HG02973 (cell line): Measurements from ENCODE around the gene TCF7.

Experiments used
- ATAC-seq: cut with Tn5 transposase; IDR thresholded peaks from one replicate; pipeline ENCODE4 v1.9.1; 2021; ENCODE audit warnings: moderate library complexity; ENCODE audit not compliant: unreplicated experiment

Gene TCF7

DNA sequence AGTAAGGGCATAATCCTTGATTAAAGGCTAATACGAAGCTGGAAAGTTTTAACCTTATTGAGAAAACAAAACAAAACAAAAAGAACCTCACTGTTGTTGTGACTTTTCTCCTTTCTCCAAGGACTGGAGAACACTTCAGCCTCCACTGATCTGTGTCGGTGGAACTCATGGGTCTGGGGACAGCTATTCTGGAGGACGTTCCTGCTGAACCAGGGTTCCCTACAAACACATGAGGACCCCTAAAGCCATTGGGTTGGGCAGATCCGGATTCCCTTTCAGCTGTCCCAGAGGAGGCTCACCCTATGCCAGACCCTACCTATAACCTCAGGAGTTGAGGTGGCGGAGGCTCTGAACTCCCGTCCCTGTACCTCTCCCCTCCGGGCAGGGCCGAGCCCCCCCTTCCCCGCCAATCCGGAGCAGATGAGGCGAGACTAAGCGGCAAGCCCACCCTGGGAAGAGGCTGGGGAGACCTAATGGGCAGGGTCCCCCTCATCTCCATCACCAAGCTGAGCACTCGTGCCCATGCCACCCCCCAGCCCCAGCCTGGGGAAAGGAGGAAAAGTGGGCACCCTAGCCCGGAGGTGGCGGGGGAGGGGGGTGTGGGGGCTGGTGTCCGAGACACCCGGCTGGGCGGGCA lies 1.6 kb upstream of the TCF7 start:
- no peak for ATAC-seq

DNA sequence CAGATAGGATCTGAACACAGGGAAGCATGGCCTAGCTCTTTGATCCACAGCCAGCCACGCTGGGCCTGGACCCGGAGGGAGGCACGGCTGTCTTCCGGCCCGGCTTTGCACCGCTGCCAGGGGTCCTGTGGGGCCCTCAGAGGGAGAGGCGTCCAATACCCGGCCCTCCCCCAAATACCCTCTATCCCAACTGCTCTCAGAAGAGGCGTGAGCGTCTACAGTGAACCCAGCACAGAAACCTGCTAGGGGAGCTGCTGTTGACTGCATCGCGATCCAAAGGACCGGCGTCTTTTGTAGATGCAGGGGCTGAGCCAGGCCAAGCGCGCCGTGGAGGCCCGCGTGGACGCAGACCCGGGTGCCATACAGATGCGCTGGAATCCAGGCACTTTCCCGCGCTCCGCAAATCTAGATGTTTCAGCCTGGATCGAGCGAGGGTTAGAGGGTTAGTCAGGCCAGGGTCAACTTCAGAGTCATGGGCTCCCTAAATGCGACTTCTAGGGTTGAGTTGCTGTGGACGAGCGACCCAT lies 1.1 kb upstream of the TCF7 start:
- no peak for ATAC-seq

DNA sequence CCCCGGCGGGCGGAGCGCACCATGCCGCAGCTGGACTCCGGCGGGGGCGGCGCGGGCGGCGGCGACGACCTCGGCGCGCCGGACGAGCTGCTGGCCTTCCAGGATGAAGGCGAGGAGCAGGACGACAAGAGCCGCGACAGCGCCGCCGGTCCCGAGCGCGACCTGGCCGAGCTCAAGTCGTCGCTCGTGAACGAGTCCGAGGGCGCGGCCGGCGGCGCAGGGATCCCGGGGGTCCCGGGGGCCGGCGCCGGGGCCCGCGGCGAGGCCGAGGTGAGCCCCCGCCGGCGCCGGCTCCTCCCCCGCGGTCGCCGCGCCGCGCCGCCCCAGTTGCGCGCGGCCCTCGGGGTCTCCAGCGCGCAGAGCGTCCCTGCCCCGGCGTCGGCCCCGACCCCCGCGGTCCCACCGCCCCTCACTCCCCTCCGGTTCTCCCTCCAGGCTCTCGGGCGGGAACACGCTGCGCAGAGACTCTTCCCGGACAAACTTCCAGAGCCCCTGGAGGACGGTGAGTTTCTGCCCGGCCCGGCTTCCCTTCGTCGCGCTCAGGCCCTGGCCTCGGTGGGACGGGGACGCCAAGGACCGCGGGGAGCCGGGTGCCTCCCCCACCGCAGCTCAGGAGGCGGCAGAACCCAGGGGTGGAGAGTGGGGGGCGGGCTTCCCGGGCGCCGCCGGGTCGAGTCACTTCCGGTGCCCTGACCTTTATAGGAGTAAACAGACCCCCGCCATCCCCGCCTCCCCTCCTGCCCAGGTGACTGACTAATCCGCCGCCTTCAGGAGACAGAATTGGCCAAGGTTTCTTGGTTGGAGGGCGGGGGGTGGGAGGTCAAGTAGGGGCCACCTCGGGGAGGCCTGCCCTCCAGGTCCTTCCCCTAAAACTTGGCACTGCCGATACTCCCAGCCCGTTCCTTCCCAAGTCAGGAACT lies 665 bp downstream of the TCF7 start:
- ATAC-seq = no peak

DNA sequence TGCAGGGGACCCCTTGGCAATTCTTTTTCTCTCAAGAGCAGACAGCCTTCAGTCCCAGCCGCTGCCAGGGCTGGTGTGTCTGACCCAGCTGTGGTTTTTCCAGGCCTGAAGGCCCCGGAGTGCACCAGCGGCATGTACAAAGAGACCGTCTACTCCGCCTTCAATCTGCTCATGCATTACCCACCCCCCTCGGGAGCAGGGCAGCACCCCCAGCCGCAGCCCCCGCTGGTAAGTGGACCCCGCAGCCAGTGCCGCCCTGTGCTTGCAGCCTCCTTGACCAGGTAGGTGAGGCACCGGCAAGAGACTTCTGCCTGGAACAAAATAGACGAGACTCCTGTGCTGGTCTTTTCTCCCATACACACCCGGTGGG lies 1.3 kb downstream of the TCF7 start:
- no peak for ATAC-seq

DNA sequence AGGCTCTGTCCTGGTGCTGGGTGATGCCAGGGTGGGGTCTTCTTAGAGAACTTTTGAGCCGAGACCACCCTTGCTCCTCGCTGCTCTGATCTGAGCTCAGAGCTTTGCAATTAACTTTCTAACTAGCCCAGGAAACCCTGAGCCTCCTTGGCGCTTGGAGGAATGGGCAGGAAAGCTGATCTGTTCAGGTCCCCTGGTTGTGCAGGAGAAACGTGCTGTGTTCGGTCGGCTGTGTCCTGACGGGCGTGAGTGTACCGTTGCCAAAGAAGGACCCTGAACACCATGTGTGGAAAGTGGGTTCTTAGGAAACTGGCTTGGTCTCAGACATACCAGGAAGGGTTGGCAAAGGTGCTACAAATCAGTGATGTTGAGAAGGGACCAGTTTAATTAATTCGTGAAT lies 1.8 kb downstream of the TCF7 start:
- ATAC-seq = no peak

DNA sequence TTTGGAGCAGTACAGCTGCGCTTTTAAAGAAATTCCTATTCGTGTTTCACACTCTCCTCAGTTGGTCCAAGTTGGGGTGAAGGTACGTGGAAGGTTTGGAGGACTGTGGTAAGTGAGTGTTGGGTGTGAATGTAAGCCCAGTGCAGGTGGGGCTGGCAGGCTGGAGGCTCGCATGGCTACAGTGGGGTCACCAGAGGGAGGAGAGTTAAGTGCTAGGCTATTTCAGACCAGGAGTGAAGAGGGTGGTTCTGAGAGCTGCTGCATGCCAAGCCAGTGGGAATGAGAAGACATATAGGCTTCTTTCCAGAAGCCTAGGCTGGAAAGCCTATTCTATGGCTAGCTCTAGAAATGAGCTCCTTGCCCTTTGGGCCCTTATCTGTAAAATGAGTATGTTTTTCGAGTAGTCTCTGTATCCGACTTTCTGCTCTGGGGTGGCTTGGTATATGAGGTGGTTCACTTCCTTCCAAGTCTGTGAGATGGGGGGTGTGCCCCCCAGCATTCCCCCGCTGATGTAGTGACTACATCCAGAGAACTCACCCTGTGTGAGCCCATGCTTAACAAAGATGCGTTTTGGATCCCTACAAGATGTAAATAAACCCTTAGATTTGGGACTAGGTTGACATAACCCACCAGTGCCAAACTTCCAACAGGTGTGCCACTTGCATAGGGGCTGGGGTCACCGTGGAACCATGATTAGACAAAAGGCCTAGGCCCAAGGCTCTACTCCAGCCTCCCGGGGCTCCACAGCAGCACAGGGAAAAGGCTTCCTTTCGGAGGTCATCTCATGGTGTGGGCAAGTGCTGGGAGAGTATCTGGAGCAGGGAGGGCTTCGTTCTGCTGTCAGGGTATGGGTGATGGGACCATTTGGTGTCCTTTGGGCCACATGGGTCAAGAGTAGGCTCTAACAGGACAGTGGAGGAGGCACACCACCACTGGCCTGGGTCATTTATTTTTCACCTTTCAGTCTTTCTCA lies 2.6 kb downstream of the TCF7 start:
- ATAC-seq = no peak

DNA sequence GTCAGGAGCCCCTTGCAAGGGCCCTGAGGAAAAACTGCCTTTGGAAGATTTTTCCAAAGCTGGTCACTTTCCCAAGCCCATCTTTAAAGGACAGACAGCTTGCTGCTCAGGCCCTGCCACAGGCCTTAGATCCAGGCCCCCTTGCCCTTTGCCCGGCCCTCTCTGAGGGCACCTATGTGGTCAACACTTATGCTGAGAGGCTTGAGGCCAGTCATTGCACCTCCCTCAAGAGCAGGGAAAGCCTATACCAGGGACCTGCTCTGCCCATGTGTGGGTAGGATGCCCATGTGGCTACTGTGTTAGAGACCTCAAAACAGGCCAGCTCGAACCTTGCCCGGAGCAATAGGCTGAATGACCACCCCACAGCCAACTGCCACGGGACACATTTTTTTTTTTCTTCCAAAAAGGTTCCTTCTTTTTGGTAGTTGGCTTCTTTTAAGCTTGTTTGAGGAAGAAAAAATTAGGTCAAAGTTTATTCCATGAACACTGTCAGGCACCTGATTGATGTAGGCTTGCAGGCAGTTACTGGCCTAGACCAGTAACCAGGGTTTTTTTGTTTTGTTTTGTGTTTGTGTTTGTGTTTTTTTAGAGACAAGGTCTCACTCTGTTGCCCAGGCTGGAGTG lies 3.8 kb downstream of the TCF7 start:
- ATAC-seq = no peak

DNA sequence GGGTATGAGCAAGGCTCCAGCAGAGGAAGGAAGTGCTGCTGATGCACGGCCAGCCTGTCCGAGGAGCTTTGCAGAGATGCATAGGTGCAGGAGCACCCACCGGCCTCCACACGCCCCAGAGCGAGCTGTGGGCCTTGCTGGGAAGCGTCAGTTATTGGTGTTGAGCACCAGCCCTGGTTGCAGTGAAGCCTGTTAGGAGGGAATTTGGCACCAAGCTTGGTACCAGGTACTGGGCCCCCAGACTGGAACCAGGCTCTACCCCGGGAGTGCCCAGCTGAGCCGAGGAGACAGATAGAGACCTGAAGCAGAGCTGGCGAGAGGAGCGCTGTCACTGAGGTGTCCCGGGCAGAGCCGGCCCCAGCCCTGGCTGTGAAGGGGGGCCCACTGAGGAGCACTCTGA lies 5.2 kb downstream of the TCF7 start:
- ATAC-seq = no peak

DNA sequence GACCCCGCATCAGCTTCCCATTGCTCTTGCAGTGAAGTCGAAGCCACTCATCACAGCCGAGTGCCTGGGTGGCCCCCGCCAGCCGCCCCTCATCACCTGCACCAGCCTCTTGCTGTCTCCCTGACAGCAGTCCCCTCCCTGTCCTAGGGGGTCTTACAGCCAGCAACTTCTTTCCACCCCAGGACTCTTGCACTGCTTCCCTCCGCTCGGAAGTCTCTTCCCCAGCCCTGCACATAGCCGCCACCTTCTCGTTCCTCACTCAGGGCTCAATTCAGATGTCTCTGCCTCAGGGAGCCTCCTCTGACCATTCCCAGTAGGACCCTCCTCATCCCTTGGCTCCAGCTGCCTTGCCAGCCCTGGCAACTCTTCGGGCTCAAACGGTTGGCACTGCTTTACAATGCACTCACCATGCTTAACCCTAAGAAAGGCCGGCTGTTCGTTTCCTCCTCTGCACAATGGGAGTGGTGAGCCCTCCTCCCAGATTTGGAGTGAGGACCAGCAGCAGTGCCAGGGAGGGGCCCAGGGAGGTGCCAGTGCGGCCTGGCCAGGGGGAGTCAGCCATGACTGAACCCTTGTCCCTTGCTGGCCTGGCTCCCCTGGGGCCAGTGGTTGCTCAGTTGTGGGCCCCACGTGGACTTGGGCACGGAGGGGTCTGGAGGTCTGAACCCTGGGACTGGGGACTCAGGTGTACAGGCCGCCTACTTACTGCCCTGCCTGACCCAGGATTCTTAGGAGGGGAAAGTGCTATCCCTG lies 6.1 kb downstream of the TCF7 start:
- no peak for ATAC-seq

DNA sequence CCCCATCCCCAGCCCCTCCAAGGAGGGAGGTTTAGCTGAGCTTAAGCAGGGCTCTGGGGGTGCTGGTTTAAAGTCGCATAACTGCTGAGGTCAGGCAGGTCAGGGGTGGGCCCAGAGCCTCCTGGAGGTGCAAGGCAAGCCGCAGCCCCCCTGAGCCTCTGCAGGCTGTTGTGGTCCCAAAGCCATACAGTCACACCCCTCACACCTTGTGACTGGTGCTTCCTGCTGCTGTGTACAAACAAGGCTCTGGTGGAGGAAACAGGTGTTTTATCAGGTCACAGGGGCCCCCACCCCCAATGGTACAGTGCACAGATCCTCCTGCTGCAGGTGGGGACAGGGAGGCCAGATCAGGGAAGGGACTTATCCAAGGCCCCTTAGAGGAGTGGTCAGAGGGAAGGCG lies 8.0 kb downstream of the TCF7 start:
- no peak for ATAC-seq

DNA sequence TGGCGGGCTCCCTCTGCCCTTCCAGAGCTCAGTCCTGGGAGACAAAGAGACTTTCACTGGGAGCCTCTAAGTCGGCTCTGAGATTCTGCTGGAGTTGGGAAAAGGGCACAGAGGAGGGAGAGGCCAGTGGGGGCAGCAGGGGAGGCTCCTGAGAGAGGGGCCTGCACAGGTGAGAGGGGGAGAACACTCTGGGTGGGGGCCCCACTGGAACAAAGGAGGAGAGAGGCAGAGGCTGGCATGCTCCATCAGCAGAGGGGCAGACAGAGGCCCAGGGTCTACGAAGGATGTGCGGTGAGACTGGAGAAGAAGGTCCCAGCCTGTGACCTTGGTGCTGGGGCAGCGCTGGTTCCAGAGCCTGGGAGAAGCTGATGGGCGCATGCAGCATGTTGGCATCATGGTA lies 8.9 kb downstream of the TCF7 start:
- ATAC-seq = no peak

DNA sequence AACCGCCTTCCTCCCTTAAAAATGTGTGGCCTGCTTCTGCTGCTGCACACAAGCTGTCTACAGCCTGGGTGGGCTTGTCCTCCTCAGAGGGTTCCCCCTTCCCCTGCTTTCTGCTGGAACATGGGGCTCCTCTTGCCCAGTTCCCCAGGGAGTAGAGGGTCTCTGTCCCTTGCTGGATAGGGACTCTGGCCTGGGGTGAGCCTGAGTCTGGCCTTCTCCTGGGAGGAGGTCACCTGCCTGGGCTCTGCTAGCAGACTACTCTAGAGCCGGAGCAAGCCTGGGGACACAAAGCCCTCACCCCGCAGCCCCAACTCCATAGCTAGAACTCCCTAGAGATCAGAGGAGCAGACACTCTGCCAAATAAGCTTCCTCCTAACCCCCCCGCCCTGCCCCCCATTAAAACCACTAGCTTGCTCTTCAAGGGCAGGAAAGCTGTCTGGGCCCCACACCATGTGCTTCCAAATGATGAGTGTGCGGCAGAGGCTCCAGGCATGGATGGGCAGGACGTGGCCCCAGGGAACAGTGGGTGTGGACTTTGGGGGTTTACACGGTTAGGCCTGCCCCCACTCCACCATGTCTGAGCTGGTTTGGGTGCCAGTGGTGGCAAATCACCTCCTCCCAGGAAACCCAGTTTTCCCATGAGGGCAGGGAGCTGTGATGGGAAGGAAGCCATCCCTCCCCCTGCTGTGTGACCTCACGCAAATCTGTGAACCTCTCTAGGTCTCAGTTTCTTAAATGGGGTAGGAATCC lies 10.0 kb downstream of the TCF7 start:
- no peak for ATAC-seq

DNA sequence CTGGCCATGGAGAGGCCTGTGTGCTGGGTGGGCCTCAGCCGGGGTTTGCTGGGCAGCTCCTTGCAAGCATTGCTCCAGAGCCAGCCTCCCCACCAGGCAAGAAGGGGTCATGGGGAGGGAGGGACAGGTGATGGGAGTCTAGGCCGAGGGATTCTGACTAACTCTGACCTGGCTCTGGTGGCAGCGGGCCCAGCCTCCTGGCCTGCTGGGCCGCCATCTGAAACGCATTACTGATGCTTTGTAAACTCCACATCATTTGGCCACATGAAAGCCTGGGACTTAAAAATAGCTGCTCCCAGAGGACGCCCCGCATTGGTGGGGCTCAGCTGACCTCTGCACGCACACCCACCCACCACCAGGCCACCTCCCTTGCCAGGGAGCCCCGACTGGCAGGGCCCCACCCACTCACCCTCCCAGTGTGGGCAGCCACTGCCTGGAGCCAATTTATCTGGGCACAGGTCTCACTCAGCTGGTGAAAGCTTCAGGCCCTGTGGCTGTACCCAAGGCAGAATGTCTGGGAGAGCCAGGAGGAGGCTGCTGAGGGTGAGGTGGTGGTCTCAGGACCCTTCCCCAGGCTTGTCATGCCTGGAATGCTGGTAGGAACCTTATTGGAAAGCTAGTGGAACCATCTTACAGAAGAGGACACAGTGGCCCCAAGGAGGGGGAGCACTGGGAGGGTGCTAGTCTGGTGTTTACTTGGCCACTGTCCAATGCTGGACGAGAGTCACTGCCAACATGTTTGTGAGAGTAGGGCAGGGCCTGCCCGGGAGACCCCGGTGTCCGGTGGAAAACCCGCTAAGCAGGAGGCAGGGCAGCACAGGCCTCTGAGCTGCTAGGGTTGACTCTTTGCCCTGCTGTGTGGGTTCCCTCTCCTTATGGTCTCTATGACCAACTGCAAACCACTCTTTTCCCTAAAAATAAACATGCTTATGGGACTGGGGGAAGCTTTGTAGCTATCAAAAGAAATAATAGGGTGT lies 10.8 kb downstream of the TCF7 start:
- ATAC-seq = no peak

DNA sequence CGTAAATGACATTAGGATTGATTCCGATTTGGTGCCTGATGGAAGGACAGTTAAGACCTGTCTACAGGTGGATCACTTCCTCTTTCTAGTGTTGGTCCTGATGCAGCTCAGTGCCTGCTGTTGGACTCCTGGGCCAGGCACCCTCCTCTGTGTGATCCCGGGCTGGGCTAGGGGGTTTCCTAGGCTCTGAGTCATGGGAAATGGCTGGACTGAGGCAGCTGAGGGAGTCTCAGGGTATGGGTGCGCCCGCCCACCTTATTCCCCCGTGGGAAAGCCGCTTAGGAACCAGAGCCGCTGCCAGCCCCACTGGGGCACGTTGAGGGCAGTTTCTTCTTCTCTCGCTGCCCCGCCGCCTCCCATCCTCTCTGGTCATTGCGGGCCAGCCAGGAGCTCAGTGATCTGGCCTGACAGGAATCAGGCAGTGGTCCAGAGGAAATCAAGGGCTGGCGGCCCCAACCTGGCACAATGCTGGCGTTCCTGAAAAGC lies 12.9 kb downstream of the TCF7 start:
- ATAC-seq = no peak

DNA sequence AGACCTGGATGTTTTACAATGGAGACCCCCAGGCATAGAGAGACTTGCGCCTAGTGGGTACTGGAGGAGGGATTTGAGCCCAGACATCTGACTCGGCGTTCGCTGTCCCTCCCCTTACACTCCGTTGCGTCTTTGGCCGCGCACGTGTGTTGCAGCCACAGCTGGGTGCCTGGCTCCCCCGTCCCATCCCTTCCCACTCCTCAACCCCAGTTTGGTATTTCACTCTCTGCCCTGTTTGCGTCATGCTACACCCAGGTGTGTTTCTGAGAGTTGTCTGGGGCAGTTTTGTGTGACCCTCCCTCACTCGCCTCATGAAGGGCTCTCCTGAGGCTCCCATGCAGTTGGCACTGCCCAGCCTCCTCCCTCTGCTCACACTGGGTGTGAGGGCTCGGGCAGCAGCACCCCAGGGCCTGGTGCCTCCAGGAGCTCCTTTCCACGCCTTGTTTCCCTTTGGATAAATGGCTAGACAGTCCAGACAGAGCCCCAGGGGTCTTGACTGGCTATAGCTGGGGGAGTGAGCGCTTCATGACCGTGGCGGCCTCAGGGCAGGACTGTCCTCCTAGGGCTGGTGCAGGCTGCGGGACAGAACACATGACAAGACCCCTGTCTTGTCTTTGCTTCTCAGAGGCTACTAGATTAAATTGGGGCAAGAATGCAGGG lies 13.6 kb downstream of the TCF7 start:
- no peak for ATAC-seq

DNA sequence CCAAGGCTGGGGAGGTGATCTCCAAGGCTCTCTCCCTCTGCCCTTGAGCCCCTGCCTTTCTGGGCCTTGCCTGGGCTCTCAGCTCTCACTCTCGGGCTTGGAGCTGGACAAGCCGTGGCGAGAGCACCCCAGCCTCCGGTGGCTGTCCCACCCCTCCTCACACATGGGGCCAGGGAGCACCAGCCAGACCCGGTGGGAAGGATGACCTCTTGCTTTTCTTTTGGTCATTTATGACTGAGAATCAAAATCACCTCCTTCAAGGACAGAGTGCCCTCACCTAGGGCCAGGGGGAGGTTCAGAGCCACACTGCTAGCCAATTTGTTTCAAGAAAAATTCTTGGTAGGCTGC lies 14.1 kb downstream of the TCF7 start:
- no peak for ATAC-seq

DNA sequence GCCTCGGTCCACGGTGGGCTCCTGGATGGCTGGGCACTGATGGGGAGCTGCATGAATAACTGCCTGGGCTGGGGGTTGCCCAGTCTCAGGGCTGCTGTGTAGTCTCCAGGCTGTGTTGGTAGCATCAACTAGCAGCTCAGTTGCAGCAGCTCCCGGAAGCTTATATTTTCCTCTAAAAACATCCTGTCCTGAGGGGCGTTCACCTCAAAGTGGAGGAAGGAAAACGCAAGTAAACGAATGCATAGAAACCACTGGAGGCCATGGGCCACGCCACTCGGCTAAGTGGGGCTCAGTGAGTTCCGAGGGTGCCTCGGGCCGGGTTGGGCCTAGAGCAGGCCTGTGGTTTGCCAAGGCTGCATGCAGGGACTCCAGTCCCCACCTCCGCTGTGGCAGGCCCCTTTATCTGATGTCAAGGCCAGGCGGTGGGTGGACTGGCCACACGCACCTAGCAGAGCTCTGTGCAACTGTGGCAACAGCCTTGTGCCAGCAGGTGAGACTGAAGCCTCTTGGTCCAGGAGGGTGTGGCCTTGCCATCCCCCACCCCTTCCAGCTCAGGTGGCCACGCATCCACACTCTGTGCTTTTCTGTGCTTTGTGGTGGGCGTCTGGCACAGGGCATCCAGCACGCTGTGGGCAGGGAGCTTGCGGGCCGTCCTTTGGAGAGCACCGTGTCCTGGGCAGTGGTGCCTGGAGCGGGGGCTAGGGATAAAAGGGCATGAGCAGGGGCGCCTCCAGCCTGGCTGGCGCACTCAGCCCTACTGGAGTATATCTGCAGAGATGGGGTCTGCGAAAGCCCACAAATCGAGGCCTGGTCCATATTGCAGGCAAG lies 15.1 kb downstream of the TCF7 start:
- ATAC-seq = no peak
